Hindlimb muscle (tissue), 1 donor: Measurements from ENCODE around the gene POLR1C. TPM values are rescaled to one million over a fixed set of nuclear protein-coding genes. Genes with fewer than 3 reads are reported as not detected.
A peak's percentile ranks its signal among the peaks of the same experiment; 100 is the strongest.
"Not testable (repeated sequence)": the region's sequence is repeated elsewhere in the genome, so short reads cannot be mapped to it uniquely, and the experiment has no call there.

Source experiments
- DNase-seq: peaks from one replicate; pipeline ENCODE4 v3.0.0-alpha.2; 2013
- polyA plus RNA-seq: library from polyadenylated mRNA; unstranded; fragments of 120-200 nt; gene quantifications from one replicate; pipeline ENCODE4 v1.2.1, GENCODE V29; 2013; ENCODE audit not compliant: insufficient read length

Gene POLR1C
- polyA plus RNA-seq, 1 donor, result 14.6 TPM

DNA sequence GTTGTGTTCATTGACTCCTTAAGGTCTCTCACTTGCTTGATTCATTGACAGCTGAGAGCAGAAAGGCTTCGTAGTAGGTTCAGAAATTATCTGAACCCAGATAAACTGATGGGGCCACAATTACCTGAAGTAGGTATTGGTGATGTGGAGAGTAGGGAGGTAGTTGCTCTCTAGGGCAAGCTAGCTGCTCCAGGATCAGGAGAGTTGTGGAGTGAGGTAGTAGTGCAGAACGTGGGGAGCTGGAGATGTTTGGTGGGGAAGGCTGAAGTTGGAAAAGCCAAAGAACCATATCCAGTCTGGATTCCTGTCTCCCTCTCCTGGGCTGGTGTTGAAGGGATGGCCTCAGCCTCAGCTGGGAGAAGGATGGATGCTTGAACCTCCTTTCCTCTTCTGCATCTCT, 23.7 kb upstream of the POLR1C start:
- no peak for DNase-seq

DNA sequence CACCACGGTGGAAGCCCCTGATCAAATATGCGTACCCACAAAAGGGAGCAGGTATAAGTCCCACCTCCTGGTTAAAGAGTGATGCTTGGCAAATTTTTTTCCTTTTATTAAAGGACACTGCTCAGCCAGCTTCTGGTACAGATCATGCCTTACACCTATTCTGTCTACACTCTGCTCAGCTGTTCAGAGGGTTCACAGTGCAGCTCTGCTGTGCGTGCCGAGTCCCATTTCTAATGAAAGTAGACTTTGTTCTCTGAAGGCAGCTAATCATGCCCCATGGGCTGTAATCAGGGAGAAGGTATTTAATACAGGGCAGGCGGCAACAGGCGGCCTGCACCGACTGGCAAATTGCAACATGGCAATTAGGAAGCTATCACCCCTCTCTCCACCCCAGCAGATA, 23.1 kb upstream of the POLR1C start:
- DNase-seq, result no peak

DNA sequence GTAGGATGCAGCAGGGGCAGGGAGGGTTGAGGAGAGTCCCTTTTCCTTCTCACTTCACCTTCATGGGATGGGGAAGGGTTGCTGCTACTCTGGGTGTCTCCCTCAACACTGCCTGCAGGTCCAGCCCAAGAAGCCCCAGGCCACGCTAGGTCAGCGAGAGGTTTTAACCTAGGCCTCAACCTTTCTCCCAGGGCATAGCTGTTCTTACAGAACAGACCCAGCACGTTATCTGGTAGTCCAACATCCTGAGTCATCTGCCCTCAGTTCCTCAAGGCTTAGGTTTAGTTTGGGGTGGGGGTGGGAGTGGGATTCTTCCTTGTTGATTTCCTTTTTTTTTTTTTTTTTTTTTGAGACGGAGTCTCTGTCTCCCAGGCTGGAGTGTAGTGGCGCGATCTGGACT, 22.6 kb upstream of the POLR1C start:
- no peak for DNase-seq

DNA sequence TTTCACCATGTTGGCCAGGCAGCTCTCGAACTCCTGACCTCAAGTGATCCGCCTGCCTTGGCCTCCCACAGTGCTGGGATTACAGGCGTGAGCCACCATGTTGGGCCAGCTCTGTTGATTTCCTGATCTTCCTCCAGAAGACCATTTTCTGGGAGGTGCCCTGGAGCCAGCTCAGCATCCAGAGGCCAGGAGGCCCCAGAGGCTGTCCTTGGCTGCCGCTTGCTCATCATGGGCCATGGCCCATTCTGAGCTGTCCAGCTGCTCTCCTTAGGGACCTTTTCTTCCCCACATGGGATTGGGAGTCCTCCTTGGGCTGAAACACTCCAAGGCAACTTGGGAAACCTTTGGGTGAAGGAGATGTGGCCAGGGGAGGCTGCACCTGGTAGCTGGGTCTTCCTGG, 22.1 kb upstream of the POLR1C start:
- DNase-seq, result no peak

DNA sequence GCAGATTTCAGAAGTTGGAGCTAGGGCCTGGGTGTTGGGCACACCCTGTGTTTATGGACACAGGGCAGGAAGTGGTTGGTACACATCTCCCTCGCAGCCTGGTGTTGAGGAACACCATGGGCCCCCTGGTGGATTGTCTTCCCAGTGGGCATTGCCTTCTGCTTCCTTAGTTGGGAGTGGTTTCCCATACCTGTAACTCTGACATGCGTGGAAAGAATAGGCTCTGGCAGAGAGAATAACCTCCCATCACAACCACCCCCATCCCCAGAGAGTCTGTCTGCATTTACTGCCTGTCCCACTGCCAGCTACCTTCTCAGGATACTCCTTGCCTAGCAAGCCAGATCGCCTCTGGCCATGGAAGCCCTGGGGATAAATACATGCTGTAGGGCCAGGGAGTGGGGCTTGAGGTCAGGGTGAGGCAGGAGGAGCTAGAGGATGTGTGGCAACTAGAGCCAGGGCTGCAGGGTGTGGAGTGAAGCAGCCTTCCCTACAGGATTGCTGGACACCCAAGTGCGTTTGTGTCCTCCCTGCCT, 21.4 kb upstream of the POLR1C start:
- no peak for DNase-seq

DNA sequence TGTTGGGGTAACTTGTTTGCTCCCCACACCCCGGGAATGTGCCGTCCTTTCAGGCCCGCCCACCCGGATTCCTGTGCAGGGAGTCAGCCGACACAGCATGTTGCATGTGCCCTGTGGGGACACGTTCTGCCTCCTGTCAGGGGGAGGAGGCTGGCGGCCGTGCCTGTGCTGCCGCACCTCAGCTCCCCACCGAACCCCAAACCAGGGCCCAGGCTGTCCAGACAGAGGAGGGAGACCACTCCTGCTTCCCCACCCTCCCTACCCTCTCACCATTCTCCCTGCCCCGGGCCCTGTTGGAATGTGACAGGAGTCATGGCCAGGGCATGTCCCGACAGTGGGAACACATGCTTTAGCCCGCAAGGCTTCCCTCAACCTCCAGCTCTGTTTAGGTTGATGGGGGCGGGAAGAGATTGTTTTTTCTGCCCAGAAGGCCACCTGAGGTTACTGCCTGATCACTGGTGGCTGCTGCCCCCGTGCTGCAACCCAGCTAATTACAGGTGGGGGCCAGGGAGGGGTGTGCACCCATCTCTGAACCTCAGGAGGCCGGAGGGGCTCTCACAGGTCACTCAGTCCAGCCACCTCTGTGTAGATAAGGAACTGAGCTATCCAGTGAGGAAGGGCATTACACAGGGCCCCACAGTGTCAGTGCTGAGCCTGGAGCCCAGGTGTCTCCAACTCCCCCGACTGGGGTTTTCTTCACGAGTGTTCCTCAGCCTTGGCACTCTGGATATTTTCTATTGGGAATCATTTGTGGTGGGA, 20.3 kb upstream of the POLR1C start:
- DNase-seq, result no peak

DNA sequence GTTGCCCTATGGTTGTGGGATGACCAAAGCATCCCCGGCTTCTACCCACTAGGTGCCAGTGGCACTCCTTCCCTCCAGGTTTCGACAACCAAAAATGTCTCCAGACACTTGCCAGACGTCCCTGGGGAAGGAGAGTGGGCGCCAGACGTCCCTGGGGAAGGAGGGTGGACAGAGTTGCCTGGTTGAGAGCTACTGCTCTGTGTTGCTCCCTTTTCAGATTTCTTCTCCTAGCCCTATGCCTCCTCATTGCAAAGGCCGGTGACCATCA, 19.8 kb upstream of the POLR1C start:
- no peak for DNase-seq

DNA sequence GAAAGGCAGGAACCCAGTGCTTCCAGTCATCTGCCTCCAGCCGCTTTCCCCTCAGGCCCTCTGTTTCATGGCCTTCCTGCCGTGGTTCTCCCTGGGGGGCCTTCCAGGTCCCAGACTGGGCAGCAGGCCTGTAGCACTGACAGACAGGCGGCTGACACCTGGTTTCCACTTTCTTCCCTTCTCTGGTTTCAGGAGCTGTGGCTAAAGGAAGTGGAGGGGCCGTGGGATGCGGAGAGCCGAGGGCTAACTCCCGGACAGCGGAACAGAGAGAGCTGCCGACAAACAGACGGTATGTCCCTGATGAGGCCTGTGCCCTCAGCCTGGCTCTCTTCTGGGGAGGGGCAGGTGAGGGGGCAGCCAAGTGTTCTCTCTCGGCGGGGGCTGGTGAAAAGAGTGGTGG, 19.2 kb upstream of the POLR1C start:
- DNase-seq, result no peak

DNA sequence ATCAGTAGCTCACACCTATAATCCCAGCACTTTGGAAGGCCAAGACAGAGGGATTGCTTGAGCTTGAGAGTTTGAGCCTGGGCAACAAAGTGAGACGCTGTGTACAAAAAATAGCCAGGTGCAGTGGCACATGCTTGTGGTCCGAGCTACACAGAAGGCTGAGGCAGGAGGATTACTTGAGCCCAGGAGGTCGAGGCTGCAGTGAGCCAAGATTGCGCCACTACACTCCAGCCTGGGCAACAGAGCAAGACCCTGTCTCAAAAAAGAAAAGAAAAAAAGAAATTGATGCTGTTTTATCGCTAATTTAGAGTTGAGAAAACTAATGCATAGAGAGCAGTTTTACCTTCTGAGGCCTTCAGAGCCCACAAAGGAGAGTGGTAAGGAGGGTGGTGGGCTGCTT, 18.6 kb upstream of the POLR1C start:
- DNase-seq, result not testable (repeated sequence)

DNA sequence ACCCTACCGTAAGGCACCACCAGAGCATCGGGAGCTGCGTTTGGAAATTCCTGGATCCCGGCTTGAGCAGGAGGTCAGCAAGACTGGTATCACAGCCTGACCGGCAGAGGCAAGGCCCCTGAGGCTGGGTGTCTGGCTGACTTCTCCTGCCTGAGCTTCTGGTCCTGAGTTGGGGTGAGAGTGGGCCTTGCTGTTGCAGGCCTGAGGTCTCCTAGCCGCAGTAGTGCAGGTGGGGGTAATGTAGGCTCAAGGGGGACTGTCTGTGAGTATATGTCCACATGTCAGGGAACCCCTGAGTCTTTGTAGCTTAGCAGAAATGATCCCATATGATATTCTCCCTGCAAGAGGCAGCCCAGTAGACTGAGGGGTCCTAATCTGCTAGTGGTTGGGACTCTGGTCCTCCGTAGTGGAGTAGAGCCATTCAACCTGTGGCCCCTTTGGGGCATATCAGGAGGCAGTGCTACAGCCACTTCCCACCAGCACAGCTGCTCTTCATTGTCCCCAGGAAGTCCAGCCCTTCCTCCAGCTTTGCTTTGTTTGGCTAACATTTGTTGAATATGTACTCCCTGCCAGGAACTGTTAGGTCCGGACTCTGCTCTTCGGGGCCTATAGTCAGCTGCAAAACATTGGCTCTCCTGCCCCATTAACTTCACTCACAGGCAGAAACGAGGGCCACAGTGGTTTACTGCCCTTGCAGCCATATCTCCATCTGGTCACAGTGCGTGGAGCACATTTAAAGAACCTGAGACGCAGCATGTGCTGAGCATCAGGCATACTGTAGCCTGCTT, 17.7 kb upstream of the POLR1C start:
- no peak for DNase-seq

DNA sequence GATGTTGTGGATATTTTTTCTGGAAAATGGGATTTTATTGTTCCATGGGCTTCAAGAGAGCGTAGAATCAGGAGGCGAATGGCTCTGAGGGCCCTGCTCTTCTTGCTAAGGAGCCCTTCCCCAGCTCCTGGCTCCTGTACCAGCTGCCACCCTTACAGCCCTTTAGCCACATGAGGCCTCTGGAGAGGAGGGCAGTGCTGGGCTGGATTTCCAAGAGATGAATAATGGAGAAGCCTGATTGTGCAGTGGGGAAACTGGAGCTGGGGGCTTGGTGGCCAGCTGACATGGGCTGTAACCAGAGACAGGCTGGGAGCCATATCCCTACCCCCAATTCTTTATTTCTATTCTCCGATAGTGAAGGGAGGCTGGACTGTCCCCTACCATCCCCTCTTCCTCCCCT, 16.0 kb upstream of the POLR1C start:
- DNase-seq, result no peak

DNA sequence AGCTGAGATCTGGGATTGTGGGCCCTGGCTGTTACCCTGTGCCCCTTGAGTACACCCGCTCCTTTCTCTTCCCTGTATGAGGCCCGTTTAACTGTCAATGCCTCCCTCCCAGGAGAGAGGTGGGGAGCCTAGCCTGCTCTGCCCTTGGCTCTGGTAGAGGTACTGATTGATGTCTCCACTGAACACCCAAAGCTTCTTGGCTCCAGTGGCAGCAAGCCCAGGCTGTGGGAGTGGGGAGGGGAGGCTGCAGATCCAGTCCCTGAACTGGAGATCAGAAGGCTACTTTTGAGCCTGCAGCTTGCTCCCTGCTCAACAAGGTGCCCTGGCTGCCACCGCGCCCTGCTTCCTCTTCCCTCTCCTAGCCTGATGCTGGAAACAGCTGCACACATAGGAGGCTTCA, 14.2 kb upstream of the POLR1C start:
- DNase-seq, result no peak

DNA sequence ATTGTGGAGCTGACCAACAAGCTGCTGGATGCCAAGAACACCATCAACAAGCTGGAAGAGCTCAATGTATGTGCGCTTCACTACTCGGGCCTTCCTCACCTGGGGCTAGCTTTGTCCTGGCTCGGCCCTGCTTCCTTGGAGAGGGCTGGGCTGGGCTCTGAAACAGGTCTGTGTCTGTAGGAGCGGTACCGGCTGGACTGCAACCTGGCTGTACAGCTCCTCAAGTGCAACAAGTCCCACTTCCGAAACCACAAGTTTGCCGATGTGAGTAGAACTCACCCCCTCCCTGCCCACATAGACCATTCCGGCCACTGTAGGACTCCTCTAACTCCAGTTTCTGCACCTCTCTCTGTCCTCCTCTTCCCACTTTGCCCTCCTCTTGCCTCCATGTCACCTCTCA, 13.4 kb upstream of the POLR1C start:
- no peak for DNase-seq

DNA sequence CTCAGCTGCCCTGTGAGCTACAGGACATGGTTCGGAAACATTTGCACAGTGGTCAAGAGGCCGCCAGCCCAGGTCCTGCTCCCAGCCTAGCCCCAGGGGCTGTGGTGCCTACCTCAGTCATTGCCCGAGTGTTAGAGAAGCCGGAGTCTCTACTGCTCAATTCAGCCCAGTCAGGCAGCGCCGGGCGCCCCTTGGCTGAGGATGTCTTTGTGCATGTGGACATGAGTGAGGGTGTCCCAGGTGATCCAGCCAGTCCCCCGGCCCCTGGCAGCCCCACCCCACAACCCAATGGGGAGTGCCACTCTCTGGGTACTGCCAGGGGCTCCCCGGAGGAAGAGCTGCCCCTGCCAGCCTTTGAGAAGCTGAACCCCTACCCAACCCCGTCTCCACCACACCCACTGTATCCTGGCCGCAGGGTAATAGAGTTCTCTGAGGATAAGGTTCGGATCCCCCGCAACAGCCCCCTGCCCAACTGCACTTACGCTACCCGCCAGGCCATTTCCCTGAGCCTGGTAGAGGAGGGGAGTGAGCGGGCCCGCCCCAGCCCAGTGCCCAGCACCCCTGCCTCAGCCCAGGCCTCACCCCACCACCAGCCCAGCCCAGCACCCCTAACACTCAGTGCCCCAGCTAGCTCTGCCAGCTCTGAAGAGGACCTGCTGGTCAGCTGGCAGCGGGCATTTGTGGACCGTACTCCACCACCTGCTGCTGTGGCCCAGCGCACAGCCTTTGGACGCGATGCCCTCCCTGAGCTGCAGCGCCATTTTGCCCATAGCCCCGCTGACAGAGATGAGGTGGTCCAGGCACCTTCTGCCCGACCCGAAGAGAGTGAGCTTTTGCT, 11.9 kb upstream of the POLR1C start:
- DNase-seq, result no peak

DNA sequence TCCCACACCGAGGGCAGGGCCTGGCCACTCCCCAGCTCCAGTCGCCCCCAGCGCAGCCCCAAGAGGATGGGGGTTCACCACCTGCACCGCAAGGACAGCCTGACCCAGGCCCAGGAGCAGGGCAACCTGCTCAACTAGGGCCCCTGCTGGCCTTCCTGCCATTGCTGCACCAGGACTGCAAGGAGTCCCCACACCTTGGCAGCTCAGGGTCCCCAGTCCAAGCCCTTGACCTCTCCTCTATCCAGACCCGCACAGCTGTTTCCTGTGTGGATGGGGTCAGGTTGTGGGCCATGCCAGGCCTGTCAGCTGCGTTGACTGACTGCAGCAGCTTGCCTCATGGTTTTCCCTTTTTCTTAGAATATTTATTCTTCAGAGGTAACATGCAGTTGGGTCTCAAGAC, 11.2 kb upstream of the POLR1C start:
- no peak for DNase-seq

DNA sequence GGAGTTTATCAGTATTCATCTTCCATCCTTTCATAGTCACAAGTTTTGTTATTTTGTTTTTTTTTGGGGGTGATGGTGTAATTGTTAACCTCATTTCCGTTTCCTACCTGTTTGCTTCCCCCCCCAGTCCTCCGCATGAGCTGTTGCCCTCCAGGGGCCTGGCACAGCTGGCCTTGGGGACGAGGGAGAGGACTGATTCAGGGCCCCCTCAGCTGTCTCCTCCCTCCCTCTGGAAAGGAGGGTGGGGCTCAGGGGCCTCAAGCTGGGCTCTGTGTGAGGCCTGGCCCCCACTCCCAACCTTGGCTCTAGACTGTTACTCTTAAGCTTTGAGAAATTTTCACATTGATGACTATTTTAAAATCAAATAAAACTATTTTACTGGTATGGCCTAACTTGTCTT, 10.7 kb upstream of the POLR1C start:
- DNase-seq, result no peak

DNA sequence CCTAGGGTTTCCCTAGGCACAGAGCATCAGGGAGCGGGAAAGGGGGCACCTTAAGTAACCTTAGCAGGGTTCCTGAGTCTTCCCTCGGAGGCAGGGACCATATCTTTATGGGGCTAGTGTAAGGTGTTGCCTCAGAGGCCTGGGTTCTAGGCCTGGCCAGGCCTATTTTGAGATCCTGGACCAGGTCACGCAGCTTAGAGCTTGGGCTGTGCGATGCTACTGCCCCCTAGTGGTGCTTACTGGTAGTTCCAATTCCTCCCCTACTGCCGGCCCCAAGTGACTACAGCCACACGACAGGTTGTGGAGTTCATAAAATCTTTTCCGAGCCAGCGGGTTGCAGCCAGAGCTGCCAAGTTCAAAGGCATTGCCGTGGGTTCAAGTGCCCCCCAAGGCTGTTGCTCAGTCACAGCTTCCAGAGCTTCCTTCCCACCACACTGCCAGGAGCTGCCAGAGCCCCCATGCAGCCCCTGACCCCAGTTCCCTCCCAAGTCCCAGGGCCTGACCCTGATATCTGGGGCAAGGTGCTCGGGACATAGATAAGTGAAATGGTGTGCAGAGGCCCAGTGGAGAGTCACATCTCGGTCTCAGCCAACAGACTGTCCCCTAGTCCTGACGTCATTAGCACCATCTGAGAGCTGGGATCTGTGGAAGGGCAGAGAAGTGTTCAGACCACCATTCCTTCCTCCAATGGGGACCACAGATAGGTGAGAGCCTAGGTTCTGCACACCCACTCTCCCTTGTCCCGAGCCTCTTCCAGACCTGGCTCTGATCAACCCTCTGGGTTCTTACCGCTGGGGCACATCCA, 10.0 kb upstream of the POLR1C start:
- DNase-seq, result peak; percentile 87

DNA sequence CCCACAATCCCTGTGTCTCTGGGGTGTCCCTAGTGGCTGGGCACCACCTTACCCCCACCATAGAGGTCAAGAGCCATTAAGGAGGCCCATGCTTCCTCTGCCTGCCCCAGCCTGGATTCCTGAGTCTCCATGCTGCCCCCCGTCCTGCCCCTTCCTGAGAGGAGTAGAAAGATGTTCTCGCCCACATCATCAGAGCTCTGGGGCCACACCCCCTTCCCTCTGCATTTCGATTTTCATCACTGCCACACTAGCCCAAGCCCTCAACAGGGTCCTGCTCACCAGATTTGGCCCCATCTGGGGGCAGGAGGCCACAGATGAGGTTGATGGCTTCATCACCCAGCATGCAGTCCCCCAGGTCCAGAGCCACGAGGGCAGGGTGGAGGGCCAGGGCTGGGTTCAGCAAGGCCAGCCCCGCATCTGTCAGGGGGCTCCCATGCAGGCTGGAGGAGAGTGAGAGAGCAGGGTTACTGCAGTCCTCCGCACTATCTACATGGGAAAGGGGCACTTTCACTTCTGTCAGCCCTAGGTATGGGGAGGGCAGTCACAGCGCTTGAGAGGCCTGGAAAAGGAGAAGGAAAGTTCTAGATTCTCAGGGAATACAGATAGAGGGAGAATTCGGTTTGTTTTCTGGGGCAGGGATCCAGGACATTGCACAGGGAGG, 8.3 kb upstream of the POLR1C start:
- no peak for DNase-seq

DNA sequence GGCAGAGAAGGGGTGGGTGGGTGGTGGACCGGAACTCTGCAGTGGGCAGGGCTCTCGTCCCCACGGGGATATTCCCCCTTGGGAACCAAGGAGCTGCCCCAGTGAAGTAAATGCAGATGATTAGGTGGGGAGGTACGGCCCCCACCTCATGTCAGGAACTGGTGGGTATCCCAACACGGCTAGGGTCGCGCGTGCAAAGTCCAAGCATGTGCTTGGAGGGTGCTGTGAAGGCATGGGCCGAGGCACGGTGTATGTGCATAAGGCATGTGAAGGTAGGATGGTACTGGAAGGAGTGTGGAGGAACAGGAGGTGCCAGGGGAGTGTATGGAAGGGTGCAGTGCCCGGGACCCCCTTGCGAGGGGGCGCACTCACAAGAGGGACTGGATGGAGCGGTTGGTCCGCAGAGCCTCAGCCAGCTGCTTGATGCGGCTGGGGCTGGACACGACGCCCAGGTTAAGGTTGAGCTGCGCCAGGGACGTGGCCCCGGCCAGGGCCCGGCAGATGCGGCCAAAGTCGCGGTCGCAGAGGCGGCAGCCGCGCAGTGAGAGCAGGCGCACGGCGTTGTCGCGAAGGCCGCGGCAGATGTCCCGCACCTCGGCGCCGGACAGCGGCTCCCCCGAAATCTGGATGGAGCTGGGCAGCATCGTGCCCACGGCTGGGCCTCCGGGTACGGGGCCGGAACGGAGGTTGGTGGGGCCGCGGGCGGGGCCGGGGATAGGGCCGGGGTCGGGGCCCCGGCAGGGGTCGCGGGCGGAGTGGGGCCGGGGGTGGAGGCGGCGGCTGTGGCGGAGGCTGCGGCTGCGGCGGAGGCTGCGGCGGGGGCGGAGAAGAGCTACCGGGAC, 7.5 kb upstream of the POLR1C start:
- DNase-seq, result no peak

DNA sequence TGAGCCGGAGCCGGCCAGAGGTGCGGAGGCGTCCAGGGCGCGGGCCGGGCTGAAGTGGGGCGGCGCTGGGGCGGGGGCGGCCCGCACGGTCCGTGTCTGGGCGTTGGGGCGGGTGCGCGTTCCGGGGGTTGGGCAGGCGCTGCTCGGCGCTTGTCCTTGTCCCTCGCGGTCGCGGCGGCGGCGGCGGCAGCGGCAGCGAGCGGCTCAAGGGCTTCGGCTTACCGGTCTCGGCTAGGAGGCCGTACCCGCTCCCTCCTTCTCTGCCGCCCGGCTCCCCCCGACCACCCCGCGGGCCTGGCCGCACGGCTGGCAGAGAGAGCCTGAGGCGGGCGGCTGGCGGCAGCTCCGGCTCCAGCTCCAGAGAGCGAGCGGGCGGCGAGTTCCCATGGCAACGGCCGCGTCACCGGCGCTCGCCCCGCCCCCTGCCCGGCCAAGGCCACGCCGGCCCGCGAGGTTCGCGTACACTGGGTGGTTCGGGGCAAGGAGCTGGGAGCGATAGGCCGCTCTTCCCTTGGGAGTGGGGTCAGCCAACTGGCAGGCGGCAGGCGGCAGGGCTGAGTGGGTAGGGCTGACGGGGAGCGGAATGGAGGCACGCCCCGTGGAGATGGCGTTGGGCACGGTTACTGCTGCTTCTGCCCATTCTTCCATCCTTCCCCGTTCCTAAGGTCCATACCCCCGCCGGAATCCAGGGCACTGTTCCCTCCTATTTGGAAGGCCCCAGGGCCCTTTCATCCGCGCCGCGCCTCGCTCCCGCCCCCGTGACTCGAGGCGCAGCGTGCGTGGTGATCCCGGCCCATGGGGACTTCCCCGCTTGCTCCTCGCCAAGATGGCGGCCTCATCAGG, 6.7 kb upstream of the POLR1C start, which contains the start of gene LRRC73:
Gene LRRC73, minus strand, starts transcription at position 363 of the 843 bp plus-strand sequence. CDS start 561 bp downstream, outside the sequence.
- DNase-seq, result peak; percentile 83
